IMR-90 (cell line): ENCODE data around the gene MCF2L. TPM values are rescaled to one million over a fixed set of nuclear protein-coding genes. Genes with fewer than 3 reads are reported as not detected.

Experiments used
- ATAC-seq: fragments of 200-7000 bp; cut with Tn5 transposase; 2 replicates; pipeline ENCODE4 v1.9.1; 2020; ENCODE audit warnings: low read depth, mild to moderate bottlenecking, moderate library complexity
- BruUV-seq: library from RNA; stranded (reverse); fragments of 400-500 nt; replicated peaks from 2 replicates; lab custom pipeline; 2021; lab: Mats Ljungman, UMichigan
- CTCF ChIA-PET: fragments of 300-600 bp; formaldehyde crosslinking; extraction: SDS; loops from one replicate; lab custom pipeline; 2021; ENCODE audit warnings: antibody characterized with exemption; lab: Yijun Ruan, JAX
- POLR2A ChIA-PET: fragments of 300-600 bp; sonication (Branson Sonifier 250); formaldehyde crosslinking; loops from one replicate; lab custom pipeline; 2022; ENCODE audit warnings: antibody characterized with exemption; ENCODE audit not compliant: unreplicated experiment; lab: Charles Lee
- DNase-seq: peaks from one replicate; pipeline ENCODE4 v3.0.0; 2013
- H2AFZ ChIP-seq: replicated peaks from 2 replicates; pipeline ENCODE3; 2013; ENCODE audit warnings: low read length, mild to moderate bottlenecking; ENCODE audit not compliant: poor library complexity
- H2AK5ac ChIP-seq: 2 replicates; pipeline ENCODE4 v1.6.1; 2013; ENCODE audit warnings: low read depth, low read length, inconsistent platforms
- H2AK9ac ChIP-seq: replicated peaks from 2 replicates; pipeline ENCODE3; 2013; ENCODE audit warnings: mild to moderate bottlenecking, low read depth, low read length, moderate library complexity; ENCODE audit not compliant: poor library complexity
- H2BK120ac ChIP-seq: 2 replicates; pipeline ENCODE4 v1.6.1; 2013; ENCODE audit warnings: low read depth, low read length, inconsistent platforms
- H2BK15ac ChIP-seq: 3 replicates; pipeline ENCODE4 v1.6.1; 2013; ENCODE audit warnings: low read depth, low read length, inconsistent platforms
- H2BK20ac ChIP-seq: 2 replicates; pipeline ENCODE4 v1.6.1; 2013; ENCODE audit warnings: low read depth, mild to moderate bottlenecking, inconsistent platforms, low read length, moderate library complexity
- H2BK5ac ChIP-seq: 2 replicates; pipeline ENCODE4 v1.6.1; 2013; ENCODE audit warnings: mild to moderate bottlenecking, low read depth, low read length, inconsistent platforms; ENCODE audit not compliant: poor library complexity, severe bottlenecking
- H3K14ac ChIP-seq: replicated peaks from 2 replicates; pipeline ENCODE4 v1.6.1; 2013; ENCODE audit warnings: low read depth, low read length, inconsistent platforms
- H3K18ac ChIP-seq: 2 replicates; pipeline ENCODE4 v1.6.1; 2013; ENCODE audit warnings: low read depth, low read length, control low read depth
- H3K23ac ChIP-seq: 2 replicates; pipeline ENCODE4 v1.6.1; 2013; ENCODE audit warnings: low read depth, low read length, inconsistent platforms
- H3K27ac ChIP-seq: 2 replicates; pipeline ENCODE4 v1.5.1; 2013; ENCODE audit warnings: mild to moderate bottlenecking, control low read depth, low read length; ENCODE audit not compliant: insufficient read depth
- H3K27me3 ChIP-seq: 2 replicates; pipeline ENCODE4 v1.6.1; 2013; ENCODE audit warnings: low read length; ENCODE audit not compliant: control insufficient read depth, insufficient read depth
- H3K36me3 ChIP-seq: 2 replicates; pipeline ENCODE4 v1.6.1; 2013; ENCODE audit warnings: low read length, mixed read lengths; ENCODE audit not compliant: control insufficient read depth, insufficient read depth
- H3K4ac ChIP-seq: 2 replicates; pipeline ENCODE4 v1.6.1; 2013; ENCODE audit warnings: low read depth, low read length, inconsistent platforms
- H3K4me1 ChIP-seq: 2 replicates; pipeline ENCODE4 v1.6.1; 2013; ENCODE audit warnings: low read length, mixed read lengths; ENCODE audit not compliant: control insufficient read depth, insufficient read depth
- H3K4me2 ChIP-seq: 2 replicates; pipeline ENCODE4 v1.6.1; 2013; ENCODE audit warnings: low read depth, mild to moderate bottlenecking, control low read depth, low read length, moderate library complexity
- H3K4me3 ChIP-seq: 2 replicates; pipeline ENCODE4 v1.5.1; 2013; ENCODE audit warnings: low read depth, mild to moderate bottlenecking, control low read depth, low read length, moderate library complexity; ENCODE audit not compliant: insufficient read depth
- H3K56ac ChIP-seq: 2 replicates; pipeline ENCODE4 v1.6.1; 2013; ENCODE audit warnings: low read length, inconsistent platforms; ENCODE audit not compliant: insufficient read depth; ENCODE audit errors: extremely low read depth
- H3K79me1 ChIP-seq, 2 experiments: 2 replicates each; pipeline ENCODE4 v1.6.1; 2013; ENCODE audit warnings: low read length in 2 of 2, inconsistent platforms in 1 of 2, low read depth in 1 of 2
- H3K9ac ChIP-seq: 2 replicates; pipeline ENCODE4 v1.6.1; 2013; ENCODE audit warnings: low read depth, low read length, control low read depth
- H3K9me1 ChIP-seq: 2 replicates; pipeline ENCODE4 v1.6.1; 2013; ENCODE audit warnings: low read length, inconsistent platforms; ENCODE audit not compliant: insufficient read depth
- H3K9me3 ChIP-seq: 2 replicates; pipeline ENCODE4 v1.6.1; 2013; ENCODE audit warnings: low read length; ENCODE audit not compliant: control insufficient read depth, insufficient read depth
- H4K20me1 ChIP-seq: 2 replicates; pipeline ENCODE4 v1.6.1; 2013; ENCODE audit warnings: low read length, inconsistent platforms; ENCODE audit not compliant: insufficient read depth
- H4K5ac ChIP-seq: 2 replicates; pipeline ENCODE4 v1.6.1; 2013; ENCODE audit warnings: mild to moderate bottlenecking, low read depth, low read length, control low read depth
- H4K8ac ChIP-seq, 2 experiments: 2 replicates each; pipeline ENCODE4 v1.6.1; 2013; ENCODE audit warnings: low read depth in 2 of 2, low read length in 2 of 2, control low read depth in 1 of 2, inconsistent platforms in 1 of 2
- H4K91ac ChIP-seq: 2 replicates; pipeline ENCODE4 v1.6.1; 2013; ENCODE audit warnings: low read depth, low read length, inconsistent platforms; ENCODE audit not compliant: insufficient read depth
- BHLHE40 ChIP-seq: fragments of 150-350 bp; IDR thresholded peaks from 2 replicates; pipeline ENCODE4 v1.6.1; 2016; ENCODE audit warnings: mild to moderate bottlenecking, low read depth, low read length
- CEBPB ChIP-seq: IDR thresholded peaks from 2 replicates; pipeline ENCODE4 v1.6.1; 2012; ENCODE audit warnings: low read depth, low read length, improper control_type of control experiment
- FOS ChIP-seq: fragments of 150-350 bp; IDR thresholded peaks from 2 replicates; pipeline ENCODE4 v1.6.1; 2016; ENCODE audit warnings: low read depth, low read length
- MAFK ChIP-seq: IDR thresholded peaks from 2 replicates; pipeline ENCODE4 v1.6.1; 2012; ENCODE audit warnings: low read depth, low read length, improper control_type of control experiment
- MXI1 ChIP-seq: IDR thresholded peaks from 2 replicates; pipeline ENCODE4 v1.6.1; 2012; ENCODE audit warnings: low read depth, mild to moderate bottlenecking, low read length, moderate library complexity, borderline replicate concordance
- RAD21 ChIP-seq: IDR thresholded peaks from 2 replicates; pipeline ENCODE4 v1.6.1; 2012; ENCODE audit warnings: low read length, improper control_type of control experiment
- WGBS, 2 experiments: methylation state at CpG; one replicate each; pipeline versions ENCODE4 v1.1.5 to v1.1.7; 2013; ENCODE audit warnings: missing lambda C conversion rate in 2 of 2; ENCODE audit not compliant: insufficient read length in 1 of 2; ENCODE audit errors: extremely low coverage in 2 of 2; 5-methylcytosine and 5-hydroxymethylcytosine counted together
- dilution Hi-C: fragments of 300-500 bp; cut with HindIII; formaldehyde crosslinking; loops from one replicate; pipeline ENCODE4 v1.14.3; 2018; ENCODE audit warnings: low sequenced_read_pairs; ENCODE audit not compliant: unreplicated experiment
- in situ Hi-C: fragments of 300-500 bp; cut with MboI; formaldehyde crosslinking; loops from 3 replicates; pipeline ENCODE4 v1.14.3; 2019; ENCODE audit warnings: low sequenced_read_pairs, inconsistent platforms, mixed read lengths
- intact Hi-C: fragments of 100-400 bp; cut with micrococcal nuclease; formaldehyde crosslinking; loops from 2 replicates; pipeline ENCODE4 v1.10.0; 2022
- polyA plus RNA-seq, 3 experiments: library from polyadenylated mRNA; depleted of rRNA; stranded (reverse); fragments of >200 nt; gene quantifications; 2 replicates each; pipeline ENCODE4 v1.2.3, GENCODE V29; 2012; ENCODE audit warnings: low replicate concordance in 1 of 3
- total RNA-seq: library from RNA; depleted of rRNA; stranded (reverse); fragments of >200 nt; gene quantifications from 2 replicates; pipeline ENCODE4 v1.2.3, GENCODE V29; 2012

MCF2L gene
- total and polyA plus RNA-seq, 2 of the 4 experiments (the other 2 are of a cell fraction), result 0.18 TPM; not detected in 1

DNA sequence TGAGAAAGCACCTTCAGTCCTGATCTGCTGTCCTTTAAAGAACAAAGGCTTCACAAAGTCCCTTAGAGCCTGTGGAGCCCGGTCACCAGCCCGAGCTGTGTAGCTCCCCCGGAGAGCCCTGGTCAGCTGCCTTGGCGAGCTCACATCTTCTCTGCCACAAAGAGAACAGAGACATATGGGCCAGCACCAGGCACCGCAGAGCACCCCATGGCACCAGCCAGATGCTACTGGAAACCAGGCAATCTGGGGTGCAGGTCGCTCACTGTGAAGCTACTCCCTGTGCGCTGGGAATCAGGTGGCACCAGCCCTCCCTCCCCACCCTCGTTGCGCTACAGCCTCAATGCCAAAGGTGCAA is 92.2 kb downstream of the MCF2L start:
- in situ Hi-C loops, result no loop called here
- no TSS peak for BruUV-seq
- ATAC-seq, result no peak

More for the DNA sequence above, 92.2 kb downstream of the MCF2L start:
- Histone ChIP-seq H3K9me3 (peaks cover 5% of the 10 kb centered on the region; the same call in 1 of the 2 replicates), H2BK120ac (no peak overlapping the region), H2BK5ac (no peak overlapping the region), H2BK20ac (no peak overlapping the region), H3K79me1 (no peaks in the 10 kb centered on the region), H2AK5ac (no peak overlapping the region), H3K36me3 (no peaks in the 10 kb centered on the region), H4K20me1 (no peaks in the 10 kb centered on the region; the same call in 1 of the 2 replicates), H4K91ac (no peak overlapping the region), H3K4me3 (no peak overlapping the region), H3K18ac (no peak overlapping the region), H3K4me2 (no peak overlapping the region), H2AFZ (no peak overlapping the region), H3K23ac (no peak overlapping the region), H2AK9ac (no peak overlapping the region), H4K5ac (no peak overlapping the region), H3K4ac (no peak overlapping the region), H3K4me1 (no peaks in the 10 kb centered on the region), H3K14ac (no peak overlapping the region), H3K9ac (no peak overlapping the region), H3K56ac (no peak overlapping the region), H3K27me3 (peaks cover 2% of the 10 kb centered on the region), H4K8ac (no peak overlapping the region), H2BK15ac (no peak overlapping the region), H3K9me1 (0 out of 2 replicates have a peak, but pooled peaks cover 4% of the 10 kb centered on the region), H3K27ac (no peak overlapping the region)
- TF ChIP-seq BHLHE40 (no peak), MXI1 (no peak), FOS (no peak), RAD21 (no peak), CEBPB (no peak), MAFK (no peak)
- ChIA-PET CTCF (no interaction called here), POLR2A (no interaction called here)
- DNase-seq, result no peak
- dilution Hi-C loops (no loop called here), intact Hi-C loops (no loop called here)
- WGBS, 2 experiments, result 100% methylated on average over 3 of the region's 9 CpGs; no CpG with 5 or more reads in 1 of the 2 experiments
